Glutamatergic neuron (in vitro differentiated cells): ENCODE data around the gene MYO1B. TPM values are rescaled to one million over a fixed set of nuclear protein-coding genes. Genes with fewer than 3 reads are reported as not detected.
A peak's percentile ranks its signal among the peaks of the same experiment; 100 is the strongest.

Source experiments
- DNase-seq: peaks from one replicate; pipeline ENCODE4 v3.0.0; 2022
- H3K27ac Mint-ChIP-seq: one replicate; pipeline ENCODE4 v1.8.0; 2020; ENCODE audit warnings: mild to moderate bottlenecking, mixed read lengths, inconsistent platforms; ENCODE audit not compliant: unreplicated experiment
- H3K27me3 Mint-ChIP-seq: one replicate; pipeline ENCODE4 v1.8.0; 2020; ENCODE audit warnings: mild to moderate bottlenecking, moderate library complexity, mixed read lengths, inconsistent platforms; ENCODE audit not compliant: unreplicated experiment
- H3K36me3 Mint-ChIP-seq: one replicate; pipeline ENCODE4 v1.8.0; 2020; ENCODE audit warnings: mild to moderate bottlenecking, mixed read lengths, inconsistent platforms; ENCODE audit not compliant: unreplicated experiment
- H3K4me1 Mint-ChIP-seq: one replicate; pipeline ENCODE4 v1.8.0; 2020; ENCODE audit warnings: mild to moderate bottlenecking, low read depth, mixed read lengths, inconsistent platforms; ENCODE audit not compliant: unreplicated experiment
- H3K4me3 Mint-ChIP-seq: one replicate; pipeline ENCODE4 v1.8.0; 2020; ENCODE audit warnings: mild to moderate bottlenecking, mixed read lengths, inconsistent platforms; ENCODE audit not compliant: unreplicated experiment
- H3K9me3 Mint-ChIP-seq: one replicate; pipeline ENCODE4 v1.8.0; 2020; ENCODE audit warnings: mild to moderate bottlenecking, moderate library complexity, mixed read lengths, inconsistent platforms; ENCODE audit not compliant: unreplicated experiment
- total RNA-seq: library from RNA; stranded (reverse); fragmentation: NEBNext Ultra II Directional; extraction: Animal tissue kit (Norgen Biotek cat#: 25700); gene quantifications from one replicate; pipeline ENCODE4 v1.2.1, GENCODE V29; 2021; ENCODE audit not compliant: unreplicated experiment
- TF ChIP-seq, protein P1 (sequence below): fragments of 200-600 bp; sonication (generic); IDR thresholded peaks from one replicate; pipeline ENCODE4 v1.5.0; 2021; ENCODE audit not compliant: partially characterized antibody, unreplicated experiment

Gene MYO1B
- total RNA-seq, 1 donor from 2014 or later = 129 TPM

DNA sequence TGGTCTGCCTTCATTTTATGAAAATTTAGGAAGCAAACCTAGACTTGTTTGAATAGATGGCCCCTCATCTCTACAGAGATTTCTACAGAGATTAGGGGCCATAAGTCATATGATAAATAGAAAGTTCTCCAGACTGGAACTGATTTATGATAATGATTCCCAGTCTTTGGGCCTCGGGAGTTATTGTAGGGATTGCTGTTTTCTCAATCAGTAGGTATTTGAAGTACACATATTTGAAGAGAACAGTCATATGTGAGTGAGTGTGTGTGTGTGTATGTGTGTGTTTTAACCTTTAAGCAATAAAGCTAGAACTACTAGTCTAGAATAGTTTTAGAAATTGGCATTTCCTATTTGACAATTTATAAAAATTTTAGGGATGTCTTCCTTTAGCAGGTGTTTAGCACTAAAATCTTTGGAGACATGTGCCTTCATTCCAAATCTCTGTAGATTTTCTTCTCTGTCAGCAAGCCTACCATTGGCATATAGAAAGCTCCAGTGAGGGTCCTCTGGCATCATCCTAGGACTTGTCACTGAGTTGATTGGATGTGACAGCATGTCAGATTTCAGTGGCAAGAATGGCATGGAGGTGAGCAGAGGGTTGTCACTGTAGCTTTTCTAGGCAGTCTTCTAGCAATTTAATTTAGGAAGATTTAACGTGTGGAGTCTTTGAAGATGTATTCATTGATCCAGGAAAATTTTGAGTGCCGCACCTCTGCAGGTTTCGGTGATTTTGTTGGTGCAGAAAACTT is 71.2 kb downstream of the MYO1B start:
- Mint-ChIP-seq H3K27me3 (peaks cover 6% of the 10 kb centered on the region), H3K4me1 (peaks cover 30% of the 10 kb centered on the region), H3K27ac (no peak overlapping the region), H3K4me3 (no peak overlapping the region), H3K9me3 (no peaks in the 10 kb centered on the region), H3K36me3 (no peaks in the 10 kb centered on the region)
- no peak for DNase-seq
- TF ChIP-seq, protein P1, sequence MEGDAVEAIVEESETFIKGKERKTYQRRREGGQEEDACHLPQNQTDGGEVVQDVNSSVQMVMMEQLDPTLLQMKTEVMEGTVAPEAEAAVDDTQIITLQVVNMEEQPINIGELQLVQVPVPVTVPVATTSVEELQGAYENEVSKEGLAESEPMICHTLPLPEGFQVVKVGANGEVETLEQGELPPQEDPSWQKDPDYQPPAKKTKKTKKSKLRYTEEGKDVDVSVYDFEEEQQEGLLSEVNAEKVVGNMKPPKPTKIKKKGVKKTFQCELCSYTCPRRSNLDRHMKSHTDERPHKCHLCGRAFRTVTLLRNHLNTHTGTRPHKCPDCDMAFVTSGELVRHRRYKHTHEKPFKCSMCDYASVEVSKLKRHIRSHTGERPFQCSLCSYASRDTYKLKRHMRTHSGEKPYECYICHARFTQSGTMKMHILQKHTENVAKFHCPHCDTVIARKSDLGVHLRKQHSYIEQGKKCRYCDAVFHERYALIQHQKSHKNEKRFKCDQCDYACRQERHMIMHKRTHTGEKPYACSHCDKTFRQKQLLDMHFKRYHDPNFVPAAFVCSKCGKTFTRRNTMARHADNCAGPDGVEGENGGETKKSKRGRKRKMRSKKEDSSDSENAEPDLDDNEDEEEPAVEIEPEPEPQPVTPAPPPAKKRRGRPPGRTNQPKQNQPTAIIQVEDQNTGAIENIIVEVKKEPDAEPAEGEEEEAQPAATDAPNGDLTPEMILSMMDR = no peak

DNA sequence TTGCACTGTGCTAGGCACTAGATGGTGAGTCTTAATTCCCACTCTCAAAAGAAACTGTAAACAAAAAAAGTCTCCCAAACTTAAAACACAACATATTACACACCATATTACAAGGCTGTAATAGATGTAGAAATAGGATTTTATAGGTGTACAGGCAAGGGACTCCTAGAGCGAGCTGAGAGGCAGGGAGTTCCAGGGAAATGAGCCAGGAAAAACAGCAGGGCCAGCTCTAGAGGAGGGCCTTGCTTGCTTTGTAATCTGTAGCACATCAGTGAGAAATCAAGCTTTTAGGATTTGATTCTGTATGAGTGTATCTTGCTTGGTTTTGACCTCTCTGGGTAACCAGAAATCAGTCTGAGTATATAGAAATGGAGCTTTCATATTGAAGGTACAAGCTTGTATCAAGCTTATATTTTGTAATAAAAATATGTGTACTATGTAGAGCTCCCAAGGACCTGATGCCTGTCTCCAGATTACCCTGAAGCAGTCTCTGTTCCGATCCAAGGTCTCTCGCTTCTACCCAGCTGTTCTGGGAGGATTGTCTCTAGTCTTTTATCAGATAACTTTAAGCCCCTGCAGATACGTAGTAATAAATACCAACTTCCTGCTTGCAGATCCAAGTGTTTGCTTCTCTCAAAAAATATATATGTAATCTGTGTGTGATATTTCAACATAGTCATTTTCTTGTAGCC is 73.0 kb downstream of the MYO1B start:
- H3K4me3 Mint-ChIP-seq = no peak overlapping the region
- H3K27ac Mint-ChIP-seq = peak overlapping the region; percentile 66
- H3K4me1 Mint-ChIP-seq = peaks cover 44% of the 10 kb centered on the region
- peaks cover 6% of the 10 kb centered on the region for H3K27me3 Mint-ChIP-seq
- TF ChIP-seq, protein P1 = no peak
- H3K9me3 Mint-ChIP-seq = no peaks in the 10 kb centered on the region
- H3K36me3 Mint-ChIP-seq = no peaks in the 10 kb centered on the region
- no peak for DNase-seq

DNA sequence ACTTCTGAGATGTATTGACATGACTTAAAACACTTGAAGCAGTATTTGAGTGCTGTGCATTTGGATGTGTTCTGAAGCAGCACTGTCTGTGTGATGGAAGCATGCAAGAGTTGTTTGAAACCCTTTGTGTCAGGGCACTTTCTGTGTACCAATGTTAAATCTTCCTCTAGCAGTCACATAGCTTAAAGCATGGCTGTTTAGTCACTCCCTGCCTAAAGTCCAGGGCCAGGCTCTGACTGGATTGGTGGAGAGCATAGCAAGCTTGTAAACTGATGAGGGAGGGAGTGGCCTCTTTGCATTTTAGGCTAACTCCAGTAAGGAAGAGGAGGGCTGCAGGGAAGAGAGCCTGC is 73.5 kb downstream of the MYO1B start:
- TF ChIP-seq, protein P1 = no peak
- no peak overlapping the region for H3K4me3 Mint-ChIP-seq
- peaks cover 46% of the 10 kb centered on the region for H3K4me1 Mint-ChIP-seq
- no peak for DNase-seq
- no peaks in the 10 kb centered on the region for H3K36me3 Mint-ChIP-seq
- no peaks in the 10 kb centered on the region for H3K9me3 Mint-ChIP-seq
- H3K27me3 Mint-ChIP-seq = peaks cover 6% of the 10 kb centered on the region
- peak overlapping the region; percentile 66 for H3K27ac Mint-ChIP-seq

DNA sequence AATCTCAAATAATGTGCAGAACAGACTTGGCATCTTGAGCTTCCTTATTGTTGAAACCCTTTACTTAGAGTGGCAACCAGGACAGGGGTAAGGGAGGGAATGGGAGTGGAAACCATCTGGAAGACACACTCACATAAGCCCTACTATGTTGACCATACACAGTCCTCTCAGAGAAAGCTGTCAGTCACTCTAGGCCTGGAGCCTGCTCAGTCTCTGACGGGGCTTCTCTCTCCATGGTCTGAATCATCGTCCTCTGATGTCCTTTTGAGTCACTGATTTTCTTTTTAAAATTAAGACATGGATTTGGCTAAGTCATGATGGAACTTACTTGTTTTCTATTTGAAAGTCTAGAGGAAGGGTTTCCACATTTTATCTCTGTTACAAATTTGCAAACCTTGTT is 74.0 kb downstream of the MYO1B start:
- H3K36me3 Mint-ChIP-seq = no peaks in the 10 kb centered on the region
- peaks cover 46% of the 10 kb centered on the region for H3K4me1 Mint-ChIP-seq
- H3K27me3 Mint-ChIP-seq = peaks cover 6% of the 10 kb centered on the region
- no peaks in the 10 kb centered on the region for H3K9me3 Mint-ChIP-seq
- DNase-seq = no peak
- no peak overlapping the region for H3K4me3 Mint-ChIP-seq
- TF ChIP-seq, protein P1 = no peak
- H3K27ac Mint-ChIP-seq = peak overlapping the region; percentile 66

DNA sequence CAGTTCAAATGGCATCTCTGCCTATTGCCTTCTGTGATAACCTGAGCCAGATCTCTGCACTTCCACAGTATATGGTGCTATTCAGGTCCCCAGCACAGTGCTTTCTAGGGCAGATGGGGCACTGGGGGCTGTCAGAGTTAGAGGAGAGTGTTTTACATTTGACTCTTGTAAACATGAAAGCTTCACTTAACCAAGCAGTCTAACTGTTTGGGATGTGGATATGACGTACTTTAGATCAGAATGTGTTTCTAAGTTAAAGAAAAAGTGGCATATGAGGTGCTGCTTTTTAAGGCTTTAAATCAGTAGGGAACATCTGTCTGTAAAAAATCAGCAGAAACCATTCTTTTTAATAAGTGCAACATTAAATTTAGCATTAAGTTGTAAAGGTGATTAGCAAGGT is 75.7 kb downstream of the MYO1B start:
- H3K27ac Mint-ChIP-seq = peak overlapping the region; percentile 72

More for the DNA sequence above, 75.7 kb downstream of the MYO1B start:
- DNase-seq = no peak
- TF ChIP-seq, protein P1 = no peak
- no peak overlapping the region for H3K4me3 Mint-ChIP-seq
- peaks cover 6% of the 10 kb centered on the region for H3K27me3 Mint-ChIP-seq
- peaks cover 2% of the 10 kb centered on the region for H3K9me3 Mint-ChIP-seq
- H3K4me1 Mint-ChIP-seq = peaks cover 46% of the 10 kb centered on the region
- H3K36me3 Mint-ChIP-seq = no peaks in the 10 kb centered on the region
